A673 (cell line): ENCODE measurements around the gene RNF213. TPM values are rescaled to one million over a fixed set of nuclear protein-coding genes. Genes with fewer than 3 reads are reported as not detected.

ENCODE experiments used
- BruUV-seq: library from RNA; stranded (reverse); fragments of 400-500 nt; replicated peaks from 2 replicates; lab custom pipeline; 2021; lab: Mats Ljungman, UMichigan
- CTCF ChIA-PET: fragments of 300-600 bp; sonication (Branson Sonifier 250); formaldehyde crosslinking; loops from one replicate; lab custom pipeline; 2022; ENCODE audit warnings: antibody characterized with exemption; lab: Charles Lee
- POLR2A ChIA-PET: fragments of 300-600 bp; sonication (Branson Sonifier 250); formaldehyde crosslinking; loops from one replicate; lab custom pipeline; 2022; ENCODE audit warnings: antibody characterized with exemption; ENCODE audit not compliant: low non-redundant PET; lab: Charles Lee
- DNase-seq: peaks from one replicate; pipeline ENCODE4 v3.0.0-alpha.2; 2015; ENCODE audit warnings: low spot score
- H3K27ac ChIP-seq: fragments of 200-600 bp; sonication (generic); 2 replicates; pipeline ENCODE4 v1.5.1; 2016; ENCODE audit warnings: mixed run types, low read depth, mild to moderate bottlenecking, mixed read lengths, antibody characterized with exemption, low read length; ENCODE audit not compliant: poor library complexity, severe bottlenecking
- H3K27me3 ChIP-seq: fragments of 200-600 bp; sonication (generic); replicated peaks from 2 replicates; pipeline ENCODE4 v1.6.1; 2017; ENCODE audit warnings: mixed run types, low read depth, mild to moderate bottlenecking, mixed read lengths, antibody characterized with exemption, low read length; ENCODE audit not compliant: insufficient read depth, poor library complexity
- H3K36me3 ChIP-seq: fragments of 200-600 bp; sonication (generic); 2 replicates; pipeline ENCODE4 v1.6.1; 2016; ENCODE audit warnings: mixed run types, mild to moderate bottlenecking, mixed read lengths, antibody characterized with exemption, low read length; ENCODE audit not compliant: insufficient read depth, poor library complexity, severe bottlenecking
- H3K4me1 ChIP-seq: fragments of 200-600 bp; sonication (generic); 2 replicates; pipeline ENCODE4 v1.6.1; 2017; ENCODE audit warnings: mixed run types, mild to moderate bottlenecking, mixed read lengths, antibody characterized with exemption, low read length; ENCODE audit not compliant: insufficient read depth, poor library complexity, severe bottlenecking
- H3K4me3 ChIP-seq: fragments of 200-600 bp; sonication (generic); 2 replicates; pipeline ENCODE4 v1.5.1; 2016; ENCODE audit warnings: low read depth, mixed run types, mild to moderate bottlenecking, mixed read lengths, low read length; ENCODE audit not compliant: poor library complexity, severe bottlenecking
- H3K9me3 ChIP-seq: fragments of 200-600 bp; sonication (generic); 2 replicates; pipeline ENCODE4 v1.6.1; 2016; ENCODE audit warnings: mixed run types, low read depth, mild to moderate bottlenecking, mixed read lengths, antibody characterized with exemption, low read length; ENCODE audit not compliant: poor library complexity, severe bottlenecking
- CTCF ChIP-seq: fragments of 300-800, 200-600 bp; sonication (generic); conservative IDR thresholded peaks from 2 replicates; pipeline ENCODE4 v1.5.1; 2017; ENCODE audit warnings: low read depth, mild to moderate bottlenecking, antibody characterized with exemption, low read length, moderate library complexity, mixed read lengths
- EZH2 ChIP-seq: fragments of 200-600 bp; sonication (generic); IDR thresholded peaks from 2 replicates; pipeline ENCODE4 v1.6.1; 2017; ENCODE audit warnings: borderline replicate concordance, low read depth, mild to moderate bottlenecking, mixed read lengths, antibody characterized with exemption, low read length; ENCODE audit not compliant: poor library complexity, severe bottlenecking
- intact Hi-C: fragments of 100-400 bp; cut with micrococcal nuclease; formaldehyde crosslinking; loops from one replicate; pipeline ENCODE4 v1.10.0; 2022; ENCODE audit not compliant: unreplicated experiment
- total RNA-seq: library from RNA; stranded (reverse); gene quantifications from 2 replicates; pipeline ENCODE4 v1.2.3, GENCODE V29; 2021

RNF213 gene
- total RNA-seq, 1 experiment from 2014 or later = 78.0 TPM

DNA sequence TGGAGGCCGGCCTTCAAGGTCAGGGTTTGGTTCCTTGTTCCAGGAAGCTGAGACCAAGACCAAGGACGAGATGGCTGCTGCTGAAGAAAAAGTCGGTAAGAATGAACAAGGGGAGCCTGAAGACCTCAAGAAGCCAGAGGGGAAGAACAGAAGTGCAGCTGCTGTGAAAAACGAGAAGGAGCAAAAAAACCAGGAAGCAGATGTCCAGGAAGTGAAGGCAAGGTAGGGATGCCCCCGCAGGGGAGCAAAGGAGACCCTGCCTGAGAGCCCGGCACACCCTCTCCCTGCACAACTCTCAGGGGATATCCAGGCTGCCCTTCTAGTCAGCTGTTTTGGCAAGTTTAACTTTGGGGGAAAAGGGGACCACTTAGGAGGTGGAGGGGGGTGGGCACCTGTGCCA lies 29.0 kb downstream of the RNF213 start:
- Histone ChIP-seq H3K4me1 (no peaks in the 10 kb centered on the region), H3K27ac (no peak overlapping the region), H3K27me3 (no peaks in the 10 kb centered on the region), H3K4me3 (no peak overlapping the region), H3K36me3 (peaks cover 37% of the 10 kb centered on the region), H3K9me3 (no peaks in the 10 kb centered on the region)
- no peak for DNase-seq
- intact Hi-C loops = no loop called here
- POLR2A ChIA-PET = no interaction called here
- no peak for TF ChIP-seq EZH2
- TF ChIP-seq CTCF = no peak
- CTCF ChIA-PET = no interaction called here
- BruUV-seq = no TSS peak

GRCh38 chr17:80290156-80290555 lies 29.5 kb downstream of the RNF213 start:
- H3K27me3 ChIP-seq = no peaks in the 10 kb centered on the region
- CTCF ChIA-PET = no interaction called here
- TF ChIP-seq EZH2 = no peak
- no peak for TF ChIP-seq CTCF
- peaks cover 42% of the 10 kb centered on the region for H3K36me3 ChIP-seq
- no peak overlapping the region for H3K4me3 ChIP-seq
- no TSS peak for BruUV-seq
- no peak overlapping the region for H3K27ac ChIP-seq
- no peaks in the 10 kb centered on the region for H3K4me1 ChIP-seq
- no peak for DNase-seq
- H3K9me3 ChIP-seq = no peaks in the 10 kb centered on the region
- POLR2A ChIA-PET = no interaction called here
- intact Hi-C loops = no loop called here

- BruUV-seq = no TSS peak
- no peaks in the 10 kb centered on the region for H3K27me3 ChIP-seq
- no peaks in the 10 kb centered on the region for H3K9me3 ChIP-seq
- CTCF ChIA-PET = no interaction called here
- intact Hi-C loops = no loop called here
- no peak for DNase-seq
- no peaks in the 10 kb centered on the region for H3K4me1 ChIP-seq
- peaks cover 51% of the 10 kb centered on the region for H3K36me3 ChIP-seq
- POLR2A ChIA-PET = no interaction called here
- H3K4me3 ChIP-seq = no peak overlapping the region
- TF ChIP-seq CTCF (no peak), EZH2 (no peak)
- H3K27ac ChIP-seq = no peak overlapping the region
These were observed 30.6 kb downstream of the RNF213 start for GRCh38 chr17:80291260-80291659.
